SK-N-SH treated with all-trans-retinoic acid at 6 μM for 48 hours (cell line): Measurements from ENCODE around the gene KIF4B.
"Not testable (repeated sequence)": the region's sequence is repeated elsewhere in the genome, so short reads cannot be mapped to it uniquely, and the experiment has no call there.

Source experiments
- ATAC-seq: fragments of 200-7000 bp; cut with Tn5 transposase; 3 replicates; pipeline ENCODE4 v1.9.1; 2020; ENCODE audit warnings: mild to moderate bottlenecking, moderate library complexity
- ARNTL ChIP-seq: fragments of 450-650 bp; formaldehyde crosslinking; IDR thresholded peaks from 2 replicates; pipeline ENCODE4 v1.5.0; 2020; ENCODE audit warnings: low read depth, mild to moderate bottlenecking, moderate library complexity, borderline replicate concordance
- BACH2 ChIP-seq: fragments of 250-450 bp; sonication (Bioruptor Pico); IDR thresholded peaks from 2 replicates; pipeline ENCODE4 v1.9.0; 2021; ENCODE audit warnings: mild to moderate bottlenecking, borderline replicate concordance
- CREB5 ChIP-seq: fragments of 250-450 bp; sonication (Bioruptor Pico); IDR thresholded peaks from 2 replicates; pipeline ENCODE4 v1.5.1; 2020; ENCODE audit warnings: low read depth, mild to moderate bottlenecking, moderate library complexity
- CSDC2 ChIP-seq: fragments of 250-450 bp; sonication (Bioruptor Pico); IDR thresholded peaks from 2 replicates; pipeline ENCODE4 v1.5.0; 2020; ENCODE audit warnings: mild to moderate bottlenecking, moderate library complexity
- CSRNP3 ChIP-seq: fragments of 250-450 bp; sonication (Bioruptor Pico); IDR thresholded peaks from 2 replicates; pipeline ENCODE4 v1.5.1; 2021; ENCODE audit warnings: mild to moderate bottlenecking, moderate library complexity
- ESRRG ChIP-seq: fragments of 250-450 bp; sonication (Bioruptor Pico); IDR thresholded peaks from 2 replicates; pipeline ENCODE4 v1.6.1; 2021; ENCODE audit warnings: mild to moderate bottlenecking
- ISL1 ChIP-seq: fragments of 250-450 bp; sonication (Bioruptor Pico); IDR thresholded peaks from 2 replicates; pipeline ENCODE4 v2.1.2; 2022; ENCODE audit warnings: mild to moderate bottlenecking, moderate library complexity
- OSR1 ChIP-seq: fragments of 250-450 bp; sonication (Bioruptor Pico); IDR thresholded peaks from 2 replicates; pipeline ENCODE4 v1.8.0; 2022; ENCODE audit warnings: moderate library complexity, mild to moderate bottlenecking, inconsistent platforms
- POU6F1 ChIP-seq: fragments of 250-450 bp; sonication (Bioruptor Pico); IDR thresholded peaks from 2 replicates; pipeline ENCODE4 v1.8.0; 2021; ENCODE audit warnings: low read depth, mild to moderate bottlenecking, moderate library complexity, borderline replicate concordance
- PPARA ChIP-seq: fragments of 250-450 bp; sonication (Bioruptor Pico); IDR thresholded peaks from 2 replicates; pipeline ENCODE4 v1.5.0; 2020; ENCODE audit warnings: mild to moderate bottlenecking, borderline replicate concordance
- RARB ChIP-seq: fragments of 250-450 bp; sonication (Bioruptor Pico); IDR thresholded peaks from 2 replicates; pipeline ENCODE4 v1.8.0; 2021; ENCODE audit warnings: mild to moderate bottlenecking, moderate library complexity
- TCF4 ChIP-seq: fragments of 250-450 bp; sonication (Bioruptor Pico); IDR thresholded peaks from 2 replicates; pipeline ENCODE4 v1.8.0; 2021; ENCODE audit warnings: mild to moderate bottlenecking, moderate library complexity, borderline replicate concordance
- TOX ChIP-seq: fragments of 250-450 bp; sonication (Bioruptor Pico); IDR thresholded peaks from 2 replicates; pipeline ENCODE4 v1.8.0; 2021; ENCODE audit warnings: mild to moderate bottlenecking, moderate library complexity, borderline replicate concordance
- TSHZ2 ChIP-seq: fragments of 250-450 bp; sonication (Bioruptor Pico); IDR thresholded peaks from 2 replicates; pipeline ENCODE4 v1.5.0; 2020; ENCODE audit warnings: mild to moderate bottlenecking, moderate library complexity
- ZC3H10 ChIP-seq: fragments of 250-450 bp; sonication (Bioruptor Pico); IDR thresholded peaks from 2 replicates; pipeline ENCODE4 v1.5.1; 2021; ENCODE audit warnings: mild to moderate bottlenecking, moderate library complexity
- ZFP3 ChIP-seq: fragments of 250-450 bp; sonication (Bioruptor Pico); IDR thresholded peaks from 2 replicates; pipeline ENCODE4 v1.5.0; 2020; ENCODE audit warnings: mild to moderate bottlenecking, moderate library complexity
- ZFP30 ChIP-seq: fragments of 450-650 bp; formaldehyde crosslinking; IDR thresholded peaks from 2 replicates; pipeline ENCODE4 v1.5.0; 2022; ENCODE audit warnings: mild to moderate bottlenecking, moderate library complexity
- ZNF565 ChIP-seq: fragments of 450-650 bp; formaldehyde crosslinking; conservative IDR thresholded peaks from 2 replicates; pipeline ENCODE4 v1.5.0; 2020; ENCODE audit warnings: low read depth, mild to moderate bottlenecking, moderate library complexity
- ZNF70 ChIP-seq: fragments of 450-650 bp; formaldehyde crosslinking; IDR thresholded peaks from 2 replicates; pipeline ENCODE4 v1.5.0; 2020; ENCODE audit warnings: mild to moderate bottlenecking, moderate library complexity
- ZNF8 ChIP-seq: fragments of 450-650 bp; formaldehyde crosslinking; IDR thresholded peaks from 2 replicates; pipeline ENCODE4 v1.5.0; 2020; ENCODE audit warnings: mild to moderate bottlenecking, moderate library complexity

Gene KIF4B

GRCh38 chr5:154977409-154977808 lies 36.1 kb upstream of the KIF4B start:
- no peak for TF ChIP-seq CSRNP3 (CRISPR knock-in tag)
- TF ChIP-seq POU6F1 (CRISPR knock-in tag), result no peak
- no peak for TF ChIP-seq ZNF70 (CRISPR knock-in tag)
- no peak for TF ChIP-seq CSDC2
- no peak for TF ChIP-seq ZFP3
- TF ChIP-seq ARNTL, result no peak
- TF ChIP-seq TCF4 (CRISPR knock-in tag), result no peak
- no peak for TF ChIP-seq ZNF565
- no peak for TF ChIP-seq ZNF8
- no peak for TF ChIP-seq TSHZ2 (CRISPR knock-in tag)
- TF ChIP-seq ZC3H10 (CRISPR knock-in tag), result no peak
- no peak for TF ChIP-seq RARB (CRISPR knock-in tag)
- TF ChIP-seq PPARA (CRISPR knock-in tag), result no peak
- no peak for ATAC-seq

- ATAC-seq, result not testable (repeated sequence)
These were observed 35.3 kb upstream of the KIF4B start for GRCh38 chr5:154978294-154978693.

- ATAC-seq, result no peak
- TF ChIP-seq OSR1 (CRISPR knock-in tag), result no peak
- TF ChIP-seq ZFP3, result no peak
- no peak for TF ChIP-seq PPARA (CRISPR knock-in tag)
- TF ChIP-seq ZFP30 (CRISPR knock-in tag), result no peak
- TF ChIP-seq RARB (CRISPR knock-in tag), result no peak
- TF ChIP-seq BACH2 (CRISPR knock-in tag), result no peak
- no peak for TF ChIP-seq ZNF565
- no peak for TF ChIP-seq POU6F1 (CRISPR knock-in tag)
- TF ChIP-seq CSRNP3 (CRISPR knock-in tag), result no peak
- TF ChIP-seq TSHZ2 (CRISPR knock-in tag), result no peak
- TF ChIP-seq ZNF70 (CRISPR knock-in tag), result no peak
- no peak for TF ChIP-seq CREB5
- no peak for TF ChIP-seq ISL1 (CRISPR knock-in tag)
- no peak for TF ChIP-seq ESRRG (CRISPR knock-in tag)
- TF ChIP-seq TOX (CRISPR knock-in tag), result no peak
- TF ChIP-seq TCF4 (CRISPR knock-in tag), result no peak
- TF ChIP-seq, all 23 proteins: peak for 0
These were observed 28.5 kb upstream of the KIF4B start for GRCh38 chr5:154984946-154985516.
